COLO668 (cell line): ENCODE measurements around the gene C17orf100.
A peak's percentile ranks its signal among the peaks of the same experiment; 100 is the strongest.
"Not testable (repeated sequence)": the region's sequence is repeated elsewhere in the genome, so short reads cannot be mapped to it uniquely, and the experiment has no call there.

Experiments
- DNase-seq: peaks from one replicate; lab custom pipeline; 2025; ENCODE audit not compliant: unreplicated experiment; lab: John Stamatoyannopoulos, UW

The C17orf100 gene

GRCh38 chr17:6640536-6641246, 10.9 kb upstream of the C17orf100 start, which contains the start of the genes KIAA0753 and TXNDC17:
Gene KIAA0753, minus strand, starts transcription at chr17:6640711. Its CDS starts 5,608 bp downstream, at chr17:6635103.
Gene TXNDC17, plus strand, starts transcription at chr17:6641060. Its CDS starts 23 bp downstream, at chr17:6641083.
- peak; percentile 88 for DNase-seq

- DNase-seq = peak; percentile 9
Observed at GRCh38 chr17:6641247-6641863, 10.2 kb upstream of the C17orf100 start.

- DNase-seq = no peak
Observed at GRCh38 chr17:6642592-6642991, 9.0 kb upstream of the C17orf100 start.

- no peak for DNase-seq
Observed at GRCh38 chr17:6643451-6644125, 8.0 kb upstream of the C17orf100 start.

GRCh38 chr17:6648181-6648580, 3.4 kb upstream of the C17orf100 start:
- no peak for DNase-seq

- peak; percentile 42 for DNase-seq
Observed at GRCh38 chr17:6651919-6652452, 424 bp downstream of the C17orf100 start.

- DNase-seq = no peak
Observed at GRCh38 chr17:6654841-6655731, 3.5 kb downstream of the C17orf100 start.

- DNase-seq = not testable (repeated sequence)
Observed at GRCh38 chr17:6655732-6656361, 4.3 kb downstream of the C17orf100 start.

- DNase-seq = peak; percentile 21
Observed at GRCh38 chr17:6656797-6657632, 5.5 kb downstream of the C17orf100 start.

GRCh38 chr17:6657633-6658287, 6.2 kb downstream of the C17orf100 start:
- DNase-seq = no peak

GRCh38 chr17:6658411-6658810, 6.8 kb downstream of the C17orf100 start:
- DNase-seq = not testable (repeated sequence)

- DNase-seq = no peak
Observed at GRCh38 chr17:6660101-6660500, 8.5 kb downstream of the C17orf100 start.

- no peak for DNase-seq
Observed at GRCh38 chr17:6660805-6661463, 9.4 kb downstream of the C17orf100 start.

GRCh38 chr17:6661464-6661848, 9.9 kb downstream of the C17orf100 start:
- no peak for DNase-seq

- not testable (repeated sequence) for DNase-seq
Observed at GRCh38 chr17:6663200-6663599, 11.6 kb downstream of the C17orf100 start.

GRCh38 chr17:6666077-6666521, 14.5 kb downstream of the C17orf100 start:
- peak; percentile 43 for DNase-seq

GRCh38 chr17:6666557-6666956, 15.0 kb downstream of the C17orf100 start:
- no peak for DNase-seq

GRCh38 chr17:6667516-6667915, 16.0 kb downstream of the C17orf100 start:
- DNase-seq = no peak
